Activated CD8-positive, alpha-beta memory T cell treated with anti-CD3 and anti-CD28 coated beads, Interleukin-2, amount 50 U/mL, for 1 hour (primary cell): ENCODE results near the gene MFSD2B.
"Not testable (repeated sequence)": the region's sequence is repeated elsewhere in the genome, so short reads cannot be mapped to it uniquely, and the experiment has no call there.

Source experiments
- DNase-seq: peaks from one replicate; pipeline ENCODE4 v3.0.0-alpha.2; 2020; ENCODE audit errors: extremely low read depth

MFSD2B gene, protein sequence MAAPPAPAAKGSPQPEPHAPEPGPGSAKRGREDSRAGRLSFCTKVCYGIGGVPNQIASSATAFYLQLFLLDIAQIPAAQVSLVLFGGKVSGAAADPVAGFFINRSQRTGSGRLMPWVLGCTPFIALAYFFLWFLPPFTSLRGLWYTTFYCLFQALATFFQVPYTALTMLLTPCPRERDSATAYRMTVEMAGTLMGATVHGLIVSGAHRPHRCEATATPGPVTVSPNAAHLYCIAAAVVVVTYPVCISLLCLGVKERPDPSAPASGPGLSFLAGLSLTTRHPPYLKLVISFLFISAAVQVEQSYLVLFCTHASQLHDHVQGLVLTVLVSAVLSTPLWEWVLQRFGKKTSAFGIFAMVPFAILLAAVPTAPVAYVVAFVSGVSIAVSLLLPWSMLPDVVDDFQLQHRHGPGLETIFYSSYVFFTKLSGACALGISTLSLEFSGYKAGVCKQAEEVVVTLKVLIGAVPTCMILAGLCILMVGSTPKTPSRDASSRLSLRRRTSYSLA

DNA sequence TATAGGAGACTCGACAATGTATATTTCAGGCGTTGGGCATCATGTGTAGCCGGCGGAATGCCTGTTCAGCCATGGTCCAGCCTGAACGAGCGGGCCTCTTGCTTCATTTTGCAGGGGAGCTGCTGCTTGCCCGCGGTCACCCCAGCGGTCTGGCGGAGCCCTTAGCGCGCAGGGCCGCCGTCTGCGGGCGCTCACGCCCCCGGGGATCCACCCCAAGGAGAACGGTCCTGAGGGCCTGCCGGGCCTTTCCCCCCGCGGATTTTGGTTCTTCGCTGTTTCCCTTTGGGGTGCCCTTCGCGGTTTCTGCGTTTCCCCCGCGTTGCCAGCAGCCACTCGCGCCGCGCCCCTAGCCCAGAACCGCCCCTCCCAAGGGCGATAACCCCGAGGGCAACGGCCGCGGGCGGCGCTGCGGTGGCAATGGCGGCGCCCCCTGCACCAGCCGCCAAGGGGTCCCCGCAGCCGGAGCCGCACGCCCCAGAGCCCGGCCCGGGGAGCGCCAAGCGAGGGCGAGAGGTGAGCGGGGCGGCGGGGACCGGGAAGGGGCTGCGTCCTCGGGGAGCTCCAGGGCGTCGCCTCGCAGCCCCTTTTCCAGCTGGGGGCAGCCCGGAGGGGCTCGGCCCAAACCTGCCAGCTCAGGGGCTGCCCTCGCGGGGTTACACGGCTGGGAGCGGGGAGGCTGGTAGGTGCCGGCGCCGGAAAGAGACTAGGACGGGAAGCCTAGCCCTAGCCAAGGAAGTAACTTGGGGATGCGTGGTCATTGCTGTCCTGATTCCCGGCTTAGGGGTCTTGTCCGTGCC, at the start of gene MFSD2B:
Gene MFSD2B, plus strand, starts transcription at position 406 of the 797 bp plus-strand sequence. Its CDS starts 12 bp downstream, at position 418.
- DNase-seq, result no peak

DNA sequence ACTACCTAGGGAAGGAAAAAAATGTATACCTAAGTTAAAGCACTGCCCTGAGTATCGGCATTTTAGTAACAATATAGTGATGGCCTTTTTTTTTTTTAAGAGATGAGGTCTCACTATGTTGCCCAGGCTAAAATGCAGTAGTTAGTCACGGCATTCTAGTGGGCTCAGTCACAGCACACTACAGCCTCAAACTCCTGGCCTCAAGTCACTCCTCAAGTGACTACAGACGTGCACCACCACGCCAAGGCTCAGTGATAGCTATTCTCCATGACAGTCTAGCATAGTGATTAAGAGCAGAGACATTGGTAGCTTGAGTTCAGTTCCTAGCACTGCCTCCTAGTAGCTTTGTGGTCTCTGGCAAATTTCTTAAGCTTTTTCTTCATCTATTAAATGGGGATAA, 42.0 kb upstream of the MFSD2B start:
- DNase-seq, result no peak

DNA sequence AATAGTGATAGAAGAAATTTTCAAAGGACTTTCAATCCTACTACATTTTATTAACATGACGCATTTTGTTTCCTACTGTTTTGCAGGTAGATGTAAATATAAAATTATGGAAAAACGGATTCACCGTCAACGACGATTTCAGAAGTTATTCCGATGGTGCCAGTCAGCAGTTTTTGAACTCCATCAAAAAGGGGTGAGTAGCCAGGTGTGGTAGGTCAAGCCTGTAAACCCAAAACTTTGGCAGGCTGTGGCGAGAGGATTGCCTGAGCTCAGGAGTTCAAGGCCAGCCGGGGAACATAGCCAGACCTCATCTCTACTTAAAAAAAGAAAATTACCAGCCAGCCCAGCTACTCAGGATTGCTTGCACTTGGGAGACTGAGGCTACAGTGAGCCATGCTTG, 33.0 kb upstream of the MFSD2B start:
- no peak for DNase-seq

DNA sequence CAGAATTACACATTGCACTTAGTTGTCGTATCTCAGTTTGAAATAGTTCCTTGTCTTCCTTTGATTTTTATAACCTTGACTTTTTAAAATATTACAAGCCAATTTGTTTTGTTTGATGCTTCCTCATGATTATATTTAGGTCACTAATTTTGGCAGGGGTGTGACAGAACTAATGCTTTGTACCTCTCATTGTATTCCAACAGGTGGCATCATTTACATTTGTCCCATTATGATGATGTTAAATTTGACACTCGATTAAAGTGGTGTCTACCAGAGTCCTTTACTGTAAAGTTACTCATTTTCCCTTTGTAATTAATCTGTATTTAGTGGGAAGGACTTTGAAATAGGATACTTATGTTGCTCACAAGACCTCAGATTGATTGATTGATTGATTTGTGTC, 21.5 kb upstream of the MFSD2B start:
- no peak for DNase-seq

DNA sequence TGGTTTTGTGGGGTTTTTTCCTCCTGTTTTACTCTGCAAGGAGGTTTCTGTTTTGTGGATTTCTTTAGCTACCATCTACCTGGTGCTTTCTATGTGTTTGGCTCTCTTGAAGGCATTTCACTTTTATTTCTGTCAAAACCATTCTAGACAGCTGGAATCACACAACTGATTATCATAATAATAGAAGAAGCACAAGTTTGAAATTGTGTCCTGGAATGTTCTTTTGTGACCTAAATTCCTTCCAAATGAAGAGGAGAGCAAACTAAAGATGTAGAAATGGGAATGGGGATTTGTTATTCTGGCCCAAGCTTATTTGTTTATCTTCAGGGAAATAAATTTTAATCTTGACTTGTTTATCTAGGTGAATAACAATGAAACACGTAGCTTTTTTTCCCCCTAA, 17.0 kb upstream of the MFSD2B start:
- DNase-seq, result no peak

DNA sequence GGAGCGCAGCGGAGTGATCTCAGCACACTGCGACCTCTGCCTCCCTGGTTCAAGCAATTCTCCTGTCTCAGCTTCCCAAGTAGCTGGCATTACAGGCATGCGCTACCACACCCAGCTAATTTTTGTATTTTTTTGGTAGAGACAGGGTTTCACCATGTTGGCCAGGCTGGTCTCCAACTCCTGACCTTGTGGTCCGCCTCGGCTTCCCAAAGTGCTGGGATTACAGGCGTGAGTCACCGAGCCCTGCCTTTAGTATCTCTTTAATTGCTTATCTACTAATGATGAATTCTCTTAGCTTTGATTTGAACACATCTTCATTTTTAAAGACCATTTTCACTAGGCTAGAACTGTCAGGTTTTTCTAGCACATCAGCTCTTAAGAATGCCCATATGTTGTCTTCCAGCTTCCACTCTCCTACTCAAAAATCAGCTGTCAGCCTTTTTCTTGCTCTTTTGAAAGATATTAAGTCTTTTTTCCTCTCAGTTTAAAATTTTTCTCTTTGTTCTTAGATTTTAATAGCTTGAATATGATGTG, 16.1 kb upstream of the MFSD2B start:
- no peak for DNase-seq

DNA sequence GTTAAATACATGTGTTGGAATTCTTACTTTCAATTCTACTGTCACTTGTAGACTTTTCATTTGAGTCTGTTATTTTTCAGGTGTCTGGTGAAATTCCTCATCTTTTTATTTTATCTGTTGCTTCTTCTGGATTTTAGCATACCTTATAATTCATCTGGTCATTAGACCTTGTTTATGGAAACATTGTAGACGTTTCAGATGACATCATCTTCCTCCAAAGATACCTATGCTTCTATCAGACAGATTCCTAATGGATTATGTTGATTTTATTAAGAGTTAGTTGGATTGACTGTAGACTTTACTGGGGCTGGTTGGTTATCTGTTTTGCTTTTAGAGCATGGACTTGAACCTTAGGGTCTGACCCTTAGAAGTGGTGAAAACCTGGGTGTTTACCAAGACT, 15.3 kb upstream of the MFSD2B start:
- no peak for DNase-seq

DNA sequence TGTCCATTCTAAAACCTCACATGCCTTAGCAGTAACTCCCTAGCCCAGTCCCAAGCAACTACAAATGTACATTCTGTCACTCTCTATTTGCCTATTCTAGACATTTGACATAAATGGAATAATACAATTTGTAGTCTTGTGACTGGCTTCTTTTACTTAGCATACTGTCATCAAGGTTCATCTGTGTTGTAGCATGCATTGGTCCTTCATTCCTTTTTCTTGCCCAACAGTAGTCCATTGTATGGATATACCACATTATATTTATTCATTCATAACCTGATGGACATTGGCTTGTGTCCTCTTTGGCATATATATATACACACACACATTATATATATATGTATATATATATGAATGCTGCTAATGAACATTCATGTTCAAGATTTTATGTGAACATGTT, 2.2 kb upstream of the MFSD2B start:
- DNase-seq, result no peak

DNA sequence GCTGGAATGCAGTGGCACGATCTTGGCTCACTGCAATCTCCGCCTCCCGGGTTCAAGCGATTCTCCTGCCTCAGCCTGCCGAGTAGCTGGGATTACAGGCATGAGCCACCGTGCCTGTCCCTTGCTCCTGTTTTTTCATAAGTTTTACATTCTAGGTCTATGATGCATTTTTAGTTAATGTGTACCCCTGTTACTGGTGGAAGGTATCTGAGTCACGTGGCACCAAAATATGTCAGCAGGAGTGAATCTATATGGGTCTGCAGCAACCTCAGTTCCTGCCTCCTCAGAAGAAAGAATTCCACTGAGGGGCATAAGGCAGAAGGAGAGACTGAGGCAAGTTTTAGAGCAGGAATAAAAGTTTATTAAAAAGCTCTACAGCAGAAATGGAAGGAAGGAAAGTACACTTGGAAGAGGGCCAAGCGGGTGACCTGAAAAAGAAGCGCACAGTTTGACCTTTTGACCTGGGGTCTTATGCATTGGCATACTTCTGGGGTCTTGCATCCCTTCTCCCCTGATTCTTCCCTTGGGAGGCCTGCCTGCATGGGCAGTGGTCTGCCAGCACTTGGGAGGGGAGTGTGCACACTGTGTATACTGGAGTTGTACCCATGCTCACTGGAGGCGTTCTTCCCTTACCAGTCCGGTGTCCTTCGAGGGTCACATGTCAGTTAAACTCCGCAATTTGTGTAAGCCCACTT, 1.1 kb upstream of the MFSD2B start:
- no peak for DNase-seq

DNA sequence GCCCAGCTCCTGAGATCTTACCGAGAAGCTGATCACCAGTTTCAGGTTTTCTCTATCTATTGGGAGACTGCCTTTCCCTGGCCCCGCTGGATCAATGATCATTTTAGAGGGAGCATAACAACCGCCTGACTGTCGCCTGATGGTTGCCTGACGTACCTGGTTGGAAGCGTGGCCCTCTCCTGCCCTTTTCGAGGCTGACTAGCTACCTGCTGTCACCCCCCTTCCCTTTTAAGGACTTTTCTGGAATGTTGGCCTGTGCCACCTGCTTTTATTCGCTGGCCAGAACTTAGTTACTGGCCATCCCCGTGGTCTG, 562 bp upstream of the MFSD2B start:
- no peak for DNase-seq

DNA sequence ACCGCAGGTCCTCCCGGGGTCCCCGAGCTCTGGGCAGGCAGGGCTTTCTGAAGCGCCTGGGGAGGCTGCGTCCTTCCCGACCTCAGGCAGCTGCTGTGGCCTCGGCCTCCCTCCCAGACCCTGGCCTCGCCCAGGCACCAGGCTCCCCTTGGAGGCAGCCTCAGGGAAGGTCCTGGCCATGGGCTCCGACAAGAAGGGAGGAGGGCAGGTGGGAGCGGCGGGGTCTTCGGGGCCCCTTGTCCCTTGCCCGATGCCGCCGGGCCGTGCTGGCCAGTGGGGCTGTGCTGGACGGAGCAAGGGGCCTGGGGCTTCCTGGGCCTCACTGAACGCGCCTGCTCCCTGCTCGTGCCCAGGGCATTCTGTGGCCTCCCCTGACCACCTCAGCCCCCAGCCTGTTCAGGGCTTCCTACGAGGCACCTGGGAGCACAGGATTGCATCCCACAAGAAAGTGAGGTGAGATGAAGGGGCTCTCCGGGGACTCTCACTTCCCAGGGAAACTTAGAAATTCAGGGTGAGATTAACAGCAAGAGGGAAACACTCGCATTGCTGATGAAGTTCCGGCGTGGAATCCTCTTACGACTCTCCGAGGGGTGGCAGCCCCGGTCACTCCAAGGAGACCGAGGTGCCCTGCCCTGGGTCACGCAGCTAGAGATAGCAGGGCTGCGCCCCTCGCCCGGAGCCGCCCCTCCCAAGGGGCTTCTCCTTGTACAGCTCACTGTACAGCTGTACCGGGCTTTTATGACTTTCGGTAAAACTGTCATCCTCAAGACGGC, 778 bp downstream of the MFSD2B start:
- DNase-seq, result no peak

DNA sequence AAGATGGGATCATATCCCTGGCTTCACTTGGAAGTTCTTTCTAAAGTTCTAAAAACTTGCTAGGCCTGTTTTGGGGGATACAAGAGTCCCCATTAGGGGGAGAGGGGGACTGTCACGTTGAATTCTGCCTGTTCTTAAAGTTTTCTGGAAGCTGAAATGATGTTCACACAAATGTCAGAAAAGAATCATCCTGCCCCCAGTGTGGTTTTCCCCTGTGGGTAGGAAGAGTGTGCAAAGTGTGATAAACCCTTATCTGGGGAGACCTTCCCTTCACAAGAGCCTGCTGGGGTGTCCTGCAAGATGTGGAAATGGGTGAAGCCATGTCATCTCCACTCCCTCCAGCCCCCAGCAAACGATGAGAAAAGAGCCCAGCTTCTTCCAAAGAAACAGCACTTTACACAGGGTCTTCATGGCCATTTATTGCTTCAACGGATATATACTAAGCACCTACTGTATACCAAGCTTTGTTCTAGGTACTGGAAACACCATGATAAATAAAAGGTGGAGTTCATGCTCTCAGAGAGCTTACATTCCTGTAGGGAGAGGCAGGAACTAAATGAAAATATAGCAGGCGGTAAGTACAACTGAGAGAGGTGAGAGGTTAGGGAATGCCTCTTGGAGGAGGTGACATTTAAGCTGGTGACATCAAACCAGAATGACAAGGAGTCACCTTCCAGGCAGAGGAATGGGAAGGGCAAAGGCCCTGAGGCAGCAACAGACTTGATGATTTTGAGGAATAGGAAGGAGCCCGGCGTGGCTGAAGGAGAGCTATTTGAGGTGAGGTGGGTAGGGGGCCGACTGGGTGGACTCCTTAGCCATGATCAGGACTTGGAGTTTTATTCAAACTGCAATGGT, 1.6 kb downstream of the MFSD2B start:
- no peak for DNase-seq

DNA sequence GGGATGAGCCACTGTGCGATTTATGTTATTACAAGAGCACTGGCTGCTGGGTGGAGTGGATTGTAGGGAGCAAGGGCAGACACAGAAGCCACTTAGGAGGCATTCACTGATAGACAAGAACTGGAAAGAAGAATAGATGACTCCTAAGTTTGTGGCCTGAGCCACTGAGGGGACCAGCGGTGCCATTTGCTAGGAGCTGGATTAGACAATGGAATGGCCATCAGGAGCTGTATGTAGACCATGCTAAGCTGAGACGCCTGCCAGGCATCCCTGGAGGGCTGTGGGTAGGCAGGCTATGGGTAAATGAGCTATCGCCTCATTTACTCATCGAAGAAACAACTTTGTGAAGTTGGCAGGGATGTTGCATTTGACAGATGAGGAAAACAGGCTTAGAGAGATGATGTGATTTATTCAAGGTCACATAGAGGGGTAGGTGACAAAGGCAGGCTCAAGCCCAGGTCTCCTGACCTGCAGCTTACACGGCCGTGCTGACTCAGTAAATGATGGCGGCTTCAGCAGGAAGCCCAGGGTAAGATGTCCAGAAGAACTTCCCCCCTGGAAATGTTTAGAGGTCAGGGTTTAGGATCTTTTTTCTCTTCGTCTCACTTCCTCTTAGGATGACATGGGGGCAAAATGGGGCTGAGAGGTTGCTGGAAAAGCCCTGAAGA, 2.8 kb downstream of the MFSD2B start:
- no peak for DNase-seq

DNA sequence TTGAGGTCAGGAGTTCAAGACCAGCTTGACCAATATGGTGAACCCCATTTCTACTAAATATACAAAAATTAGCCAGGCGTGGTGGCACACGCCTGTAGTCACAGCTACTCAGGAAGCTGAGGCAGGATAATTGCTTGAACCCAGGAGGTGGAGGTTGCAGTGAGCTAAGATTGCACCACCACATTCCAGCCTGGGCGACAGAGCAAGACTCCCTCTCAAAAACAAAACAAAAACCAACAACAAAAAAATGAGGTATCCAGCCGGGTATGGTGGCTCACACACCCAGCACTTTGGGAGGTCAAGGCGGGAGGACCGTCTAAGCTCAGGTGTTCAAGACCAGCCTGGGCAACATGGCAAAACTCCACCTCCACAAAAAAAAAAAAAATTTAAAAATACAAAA, 5.0 kb downstream of the MFSD2B start:
- not testable (repeated sequence) for DNase-seq

DNA sequence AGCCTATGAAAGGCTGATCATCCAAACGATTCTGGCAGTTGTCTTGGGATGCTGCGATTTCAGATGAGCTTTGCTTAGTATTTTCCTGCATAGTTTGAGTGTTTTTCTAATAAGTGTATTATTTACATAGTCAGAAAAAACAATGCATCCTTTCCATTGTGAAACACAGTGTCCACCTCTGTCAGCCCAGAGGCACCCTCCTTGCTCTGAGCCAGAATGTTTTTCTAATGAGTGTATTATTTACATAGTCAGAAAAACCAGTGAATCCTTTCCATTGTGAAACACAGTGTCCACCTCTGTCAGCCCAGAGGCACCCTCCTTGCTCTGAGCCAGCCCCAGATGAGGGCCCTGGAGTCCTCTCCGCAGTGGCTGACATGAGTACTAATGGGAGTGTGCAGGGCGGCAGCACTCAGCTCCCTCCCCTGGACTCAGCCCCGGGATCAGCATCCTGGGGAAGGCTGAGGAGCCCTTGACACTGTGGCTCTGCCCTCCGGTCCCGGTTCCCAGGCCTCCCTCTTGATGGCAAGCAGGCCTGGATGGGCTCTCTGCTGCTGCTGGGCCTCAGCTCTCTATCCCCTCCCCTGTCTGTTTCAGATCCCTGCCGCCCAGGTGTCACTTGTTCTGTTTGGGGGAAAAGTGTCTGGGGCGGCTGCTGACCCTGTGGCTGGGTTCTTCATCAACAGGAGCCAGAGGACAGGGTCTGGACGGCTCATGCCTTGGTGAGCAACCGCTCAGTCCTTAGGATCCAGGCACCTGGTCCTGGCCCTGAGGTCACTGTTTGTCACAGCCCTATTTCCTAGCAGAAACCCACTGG, 5.9 kb downstream of the MFSD2B start:
- no peak for DNase-seq

DNA sequence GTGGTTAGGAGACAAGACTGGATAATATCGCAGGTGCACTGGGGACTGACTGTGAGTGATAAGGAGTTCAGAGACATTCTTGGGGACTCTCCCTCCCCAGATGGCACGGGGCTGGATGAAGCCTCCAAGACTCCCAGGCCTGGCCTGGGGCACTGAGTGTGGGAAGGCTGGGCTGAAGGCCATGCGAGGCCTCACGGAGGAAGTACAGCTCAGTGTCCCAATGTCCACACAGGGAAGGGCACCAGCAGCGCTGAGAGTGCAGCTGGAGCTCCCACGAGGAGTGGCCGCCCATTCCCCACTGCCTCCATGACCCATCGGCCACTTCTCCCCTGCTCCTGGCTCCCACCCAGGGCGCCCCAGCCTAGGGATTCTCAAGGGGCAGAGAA, 6.5 kb downstream of the MFSD2B start:
- DNase-seq, result no peak

DNA sequence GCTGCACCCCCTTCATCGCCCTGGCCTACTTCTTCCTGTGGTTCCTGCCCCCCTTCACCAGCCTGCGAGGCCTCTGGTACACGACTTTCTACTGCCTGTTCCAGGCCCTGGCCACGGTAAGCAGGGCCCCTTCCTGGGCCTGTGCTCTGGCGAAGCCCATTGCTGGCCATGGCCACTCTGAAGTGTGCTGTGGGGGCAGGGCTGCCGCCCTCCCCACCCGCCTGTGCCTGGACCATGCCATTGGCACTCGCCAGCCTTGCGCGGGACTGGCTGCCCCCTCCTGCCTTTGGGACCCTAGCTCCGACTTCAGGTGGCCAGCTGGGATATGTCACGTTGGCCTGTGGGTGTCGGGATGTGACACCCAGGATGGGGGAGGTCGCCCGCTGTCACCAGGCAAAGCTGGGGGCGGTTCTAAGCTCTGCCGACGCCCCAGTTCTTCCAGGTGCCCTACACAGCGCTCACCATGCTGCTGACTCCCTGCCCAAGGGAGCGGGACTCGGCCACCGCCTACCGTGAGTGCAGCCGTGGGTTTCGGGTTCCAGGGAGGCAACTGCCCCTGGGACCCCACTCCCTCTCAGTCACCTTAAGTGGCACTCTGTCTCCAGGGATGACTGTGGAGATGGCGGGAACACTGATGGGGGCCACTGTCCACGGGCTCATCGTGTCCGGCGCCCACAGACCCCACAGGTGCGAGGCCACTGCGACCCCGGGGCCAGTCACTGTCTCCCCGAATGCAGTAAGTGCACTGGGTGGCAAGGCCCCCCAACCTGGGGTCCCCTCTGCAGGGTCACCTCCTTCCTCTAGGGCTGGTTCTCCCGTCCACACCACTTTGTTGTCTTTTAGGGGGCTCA, 7.2 kb downstream of the MFSD2B start:
- DNase-seq, result no peak

DNA sequence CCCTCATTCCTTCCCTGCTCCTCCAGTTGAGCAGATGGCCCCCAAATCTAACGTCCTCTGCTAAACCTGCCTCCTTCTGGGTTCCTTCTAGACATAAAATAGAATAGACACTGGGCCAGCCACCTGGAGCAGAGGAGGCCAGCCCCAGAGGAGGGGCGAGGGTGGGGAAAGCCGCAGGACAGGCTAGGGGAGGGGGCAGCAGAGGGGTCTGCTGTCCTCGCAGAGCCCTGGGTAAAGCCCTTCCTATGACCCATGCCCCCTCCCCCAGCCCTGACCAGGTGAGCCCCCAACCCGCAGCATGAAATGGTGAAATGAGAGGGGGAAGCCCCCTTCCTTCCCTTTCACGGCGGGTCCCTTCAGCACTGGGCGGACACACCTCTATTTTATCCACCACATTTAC, 7.8 kb downstream of the MFSD2B start:
- DNase-seq, result no peak
